Activated T-cell treated with anti-CD3 and anti-CD28 coated beads, Interleukin-2, amount 50 U/mL, for 72 hours (primary cell): ENCODE measurements around the gene NOL11. TPM values are rescaled to one million over a fixed set of nuclear protein-coding genes. Genes with fewer than 3 reads are reported as not detected.

Experiments
- ATAC-seq, 2 donors: fragments of 150-1000 bp; cut with Tn5 transposase; replicated peaks in 1 of 2; 2 replicates each; pipeline ENCODE4 v1.10.0; 2021; ENCODE audit warnings: moderate library complexity in 2 of 2, mild to moderate bottlenecking in 1 of 2
- DNase-seq, 2 donors: peaks; one replicate each; pipeline ENCODE4 v3.0.0; 2021 to 2022; ENCODE audit warnings: mixed read lengths in 1 of 2
- H3K27ac Mint-ChIP-seq: one replicate; pipeline ENCODE4 v1.8.0; 2022; ENCODE audit warnings: mild to moderate bottlenecking, moderate library complexity, mixed read lengths
- H3K27me3 Mint-ChIP-seq: one replicate; pipeline ENCODE4 v1.8.0; 2022; ENCODE audit warnings: low read depth, mixed read lengths
- H3K36me3 Mint-ChIP-seq, 2 donors: one replicate each; pipeline ENCODE4 v1.8.0; 2022; ENCODE audit warnings: mixed read lengths in 2 of 2, mild to moderate bottlenecking in 1 of 2; ENCODE audit not compliant: insufficient read depth in 2 of 2
- H3K4me1 Mint-ChIP-seq: one replicate; pipeline ENCODE4 v1.8.0; 2022; ENCODE audit warnings: low read depth, mixed read lengths
- H3K4me3 Mint-ChIP-seq, 2 donors: one replicate each; pipeline ENCODE4 v1.8.0; 2022; ENCODE audit warnings: mild to moderate bottlenecking in 2 of 2, mixed read lengths in 2 of 2, moderate library complexity in 2 of 2
- H3K9me3 Mint-ChIP-seq, 2 donors: one replicate each; pipeline ENCODE4 v1.8.0; 2022; ENCODE audit warnings: mixed read lengths in 2 of 2
- total RNA-seq, 2 donors: library from RNA; stranded (reverse); gene quantifications; one replicate each; pipeline ENCODE4 v1.2.3, GENCODE V29; 2022

NOL11 gene
- total RNA-seq: 10 to 100 TPM; 47.7 to 63.6 TPM

DNA sequence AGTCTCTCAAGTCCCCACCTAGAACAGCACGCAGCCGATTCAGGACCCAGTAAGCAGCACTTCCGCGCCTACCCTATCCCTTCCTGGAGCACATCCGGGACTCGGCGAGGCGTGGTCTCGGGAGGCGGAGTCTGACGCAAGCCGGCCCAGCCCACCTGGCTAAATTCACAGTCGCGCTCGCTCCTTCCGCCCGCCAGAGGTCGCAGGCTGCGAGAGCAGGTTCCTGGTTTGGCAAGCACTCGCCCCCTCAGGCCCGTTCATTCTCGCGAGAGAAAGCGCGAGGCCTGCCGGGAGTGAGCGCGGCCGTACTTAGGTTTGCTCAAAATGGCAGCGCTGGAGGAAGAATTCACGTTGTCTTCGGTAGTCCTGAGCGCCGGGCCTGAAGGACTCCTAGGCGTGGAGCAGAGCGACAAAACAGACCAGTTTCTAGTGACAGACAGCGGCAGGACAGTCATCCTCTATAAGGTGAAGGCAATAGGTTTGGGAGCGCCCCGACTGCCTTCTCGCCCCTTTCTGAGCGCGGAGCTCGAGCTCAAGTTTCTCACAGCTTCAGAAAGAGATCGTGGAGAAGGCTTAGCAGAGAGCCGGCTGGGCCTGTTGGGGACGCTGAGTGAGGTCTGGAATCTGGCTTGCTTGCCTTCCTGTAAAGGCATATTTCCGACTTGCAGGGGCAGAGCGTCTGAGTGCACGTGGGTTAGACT, at the start of gene NOL11:
Gene NOL11, plus strand, starts transcription at position 313 of the 701 bp plus-strand sequence. Its CDS starts 12 bp downstream, at position 325.
- H3K4me3 Mint-ChIP-seq: peak within 1 kb of the TSS; percentile 99 to 100
- ATAC-seq: peak; percentile 98
- H3K9me3 Mint-ChIP-seq: no peaks in the 10 kb centered on the region
- H3K4me1 Mint-ChIP-seq: peaks cover 29% of the 10 kb centered on the region
- peaks cover 2 to 19% of the 10 kb centered on the region in 2 donors for H3K36me3 Mint-ChIP-seq
- peak; percentile 99 for DNase-seq
- H3K27me3 Mint-ChIP-seq: no peaks in the 10 kb centered on the region
- H3K27ac Mint-ChIP-seq: peak within 1 kb of the TSS; percentile 100

DNA sequence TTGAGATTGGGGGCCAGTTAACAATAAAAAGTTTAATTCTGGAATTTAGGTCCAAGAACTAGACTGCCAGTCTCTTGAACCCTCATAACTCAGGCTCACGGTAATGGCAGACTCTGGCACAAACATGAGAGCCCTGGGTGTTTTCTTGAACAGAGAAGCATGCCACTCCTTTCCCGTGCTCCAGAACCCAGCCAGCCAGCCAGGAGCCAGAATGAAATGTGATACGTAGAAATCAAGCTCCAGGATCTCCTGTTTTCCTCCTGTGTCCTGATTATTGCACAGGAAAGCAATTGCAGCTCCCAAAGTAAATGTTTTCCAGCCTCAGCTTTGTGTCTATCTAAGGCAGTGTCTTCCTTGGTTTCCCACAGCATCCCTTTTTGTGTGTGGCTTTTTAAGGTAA, 46.2 kb upstream of the NOL11 start:
- no peak overlapping the region for H3K27ac Mint-ChIP-seq
- H3K4me1 Mint-ChIP-seq: no peaks in the 10 kb centered on the region
- H3K27me3 Mint-ChIP-seq: no peaks in the 10 kb centered on the region
- H3K36me3 Mint-ChIP-seq: peaks cover 0 to 5% of the 10 kb centered on the region in 2 donors
- ATAC-seq (no peak), DNase-seq (no peak)
- no peak overlapping the region for H3K4me3 Mint-ChIP-seq
- H3K9me3 Mint-ChIP-seq: no peaks in the 10 kb centered on the region

DNA sequence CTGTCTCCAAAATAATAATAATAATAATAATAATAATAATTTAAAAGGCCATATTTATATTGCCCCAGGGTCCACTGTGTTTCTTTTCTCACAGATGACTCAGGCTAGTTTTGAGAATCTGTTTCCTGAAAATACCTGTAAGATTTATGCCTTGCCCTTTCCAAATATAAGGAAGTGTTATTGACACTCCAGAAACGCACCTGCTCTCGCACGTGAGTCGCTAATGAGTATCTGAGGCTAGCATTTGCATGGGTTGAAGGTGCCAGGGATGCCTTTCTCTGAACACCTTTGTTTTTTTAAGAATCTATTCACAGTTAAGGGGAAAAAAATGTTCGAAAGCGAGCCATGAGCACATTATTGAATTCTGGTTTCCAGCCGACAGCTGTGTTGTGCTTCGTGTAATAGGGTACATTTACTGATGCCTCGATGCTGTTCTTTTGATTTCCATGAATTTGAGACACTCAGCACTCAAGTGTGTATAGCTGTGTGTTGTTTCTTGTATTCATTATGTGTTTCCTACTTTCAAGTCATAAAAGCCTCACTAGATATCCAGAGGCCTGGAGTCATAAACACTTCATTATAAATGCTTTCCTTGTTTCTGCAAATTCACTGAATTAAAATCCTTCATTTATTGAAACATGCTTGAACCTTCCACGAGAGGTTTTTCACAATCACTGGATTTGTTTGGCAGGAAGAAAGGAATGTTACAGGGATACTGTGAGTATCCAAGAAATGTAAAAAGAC, 45.0 kb upstream of the NOL11 start:
- no peak for ATAC-seq
- Mint-ChIP-seq H3K27me3 (no peaks in the 10 kb centered on the region), H3K4me3 (no peak overlapping the region), H3K36me3 (peaks cover 0 to 7% of the 10 kb centered on the region in 2 donors), H3K4me1 (no peaks in the 10 kb centered on the region), H3K9me3 (no peaks in the 10 kb centered on the region), H3K27ac (no peak overlapping the region)
- DNase-seq: no peak

DNA sequence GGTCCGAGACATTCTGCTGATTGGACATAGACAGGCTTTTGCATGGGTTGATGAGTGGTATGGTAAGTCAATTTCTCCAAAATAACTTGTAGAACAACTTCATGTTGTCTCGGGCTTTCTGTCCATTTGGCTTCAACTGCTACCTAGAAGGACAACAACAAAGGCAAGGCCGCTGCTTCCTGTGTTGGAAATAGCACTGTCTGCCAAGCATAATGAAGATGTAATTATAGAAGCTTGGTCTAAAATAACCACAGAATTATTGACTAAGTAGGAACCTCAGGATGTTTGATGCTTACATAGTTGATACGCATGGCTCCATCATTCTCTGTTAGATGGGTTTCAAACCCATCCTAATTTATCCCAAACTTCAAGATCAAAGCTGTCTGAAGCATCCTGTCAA, 42.3 kb upstream of the NOL11 start:
- H3K27ac Mint-ChIP-seq: no peak overlapping the region
- H3K27me3 Mint-ChIP-seq: no peaks in the 10 kb centered on the region
- DNase-seq: no peak
- no peak for ATAC-seq
- peaks cover 1 to 4% of the 10 kb centered on the region in 2 donors for H3K36me3 Mint-ChIP-seq
- peaks cover 14% of the 10 kb centered on the region for H3K4me1 Mint-ChIP-seq
- H3K4me3 Mint-ChIP-seq: no peak overlapping the region
- peaks cover 0 to 1% of the 10 kb centered on the region in 2 donors for H3K9me3 Mint-ChIP-seq

DNA sequence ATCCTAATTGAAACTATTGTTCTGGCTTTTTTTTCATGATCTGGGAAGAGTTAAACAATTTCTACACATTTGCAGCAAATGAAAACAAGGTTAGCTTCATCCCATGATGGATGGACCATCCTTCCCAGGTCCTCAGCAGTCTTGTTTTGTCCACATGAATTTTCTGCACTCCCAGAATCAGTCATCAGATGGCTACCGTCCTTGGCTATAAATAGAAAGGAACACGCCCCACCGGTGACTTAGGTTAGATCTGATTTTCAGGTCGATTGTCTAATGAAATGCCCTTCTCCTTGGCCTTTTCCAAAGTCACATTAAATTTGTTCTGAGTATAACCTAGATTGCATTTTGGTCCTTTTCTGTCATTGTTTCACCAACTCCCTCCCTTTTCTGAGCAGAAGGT, 41.4 kb upstream of the NOL11 start:
- no peak for DNase-seq
- no peak for ATAC-seq
- Mint-ChIP-seq H3K27me3 (no peaks in the 10 kb centered on the region), H3K36me3 (peaks cover 1 to 4% of the 10 kb centered on the region in 2 donors), H3K9me3 (peaks cover 0 to 1% of the 10 kb centered on the region in 2 donors), H3K4me1 (peaks cover 17% of the 10 kb centered on the region), H3K4me3 (no peak overlapping the region), H3K27ac (no peak overlapping the region)

DNA sequence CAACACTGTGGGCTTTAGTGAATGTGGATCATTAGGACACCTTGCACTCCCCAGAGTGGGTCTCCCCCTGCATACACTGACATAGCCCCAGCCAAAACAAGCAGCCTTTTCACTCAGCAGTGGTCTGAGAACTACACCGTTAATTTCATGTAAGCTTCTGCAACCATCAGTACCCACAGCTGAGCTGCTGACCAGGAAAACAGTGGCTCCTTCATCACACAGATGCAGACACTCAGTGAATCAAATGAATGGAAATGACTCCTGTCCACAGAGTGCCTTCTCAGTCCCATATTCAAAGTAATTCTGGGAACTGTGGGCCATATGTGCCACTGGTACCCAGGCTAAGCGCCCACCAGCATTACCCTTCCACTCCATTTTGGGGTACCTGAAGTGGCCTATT, 39.3 kb upstream of the NOL11 start:
- H3K4me3 Mint-ChIP-seq: no peak overlapping the region
- H3K9me3 Mint-ChIP-seq: peaks cover 0 to 1% of the 10 kb centered on the region in 2 donors
- no peak for DNase-seq
- no peak overlapping the region for H3K27ac Mint-ChIP-seq
- H3K36me3 Mint-ChIP-seq: peaks cover 1 to 4% of the 10 kb centered on the region in 2 donors
- H3K4me1 Mint-ChIP-seq: peaks cover 17% of the 10 kb centered on the region
- ATAC-seq: no peak
- H3K27me3 Mint-ChIP-seq: no peaks in the 10 kb centered on the region

DNA sequence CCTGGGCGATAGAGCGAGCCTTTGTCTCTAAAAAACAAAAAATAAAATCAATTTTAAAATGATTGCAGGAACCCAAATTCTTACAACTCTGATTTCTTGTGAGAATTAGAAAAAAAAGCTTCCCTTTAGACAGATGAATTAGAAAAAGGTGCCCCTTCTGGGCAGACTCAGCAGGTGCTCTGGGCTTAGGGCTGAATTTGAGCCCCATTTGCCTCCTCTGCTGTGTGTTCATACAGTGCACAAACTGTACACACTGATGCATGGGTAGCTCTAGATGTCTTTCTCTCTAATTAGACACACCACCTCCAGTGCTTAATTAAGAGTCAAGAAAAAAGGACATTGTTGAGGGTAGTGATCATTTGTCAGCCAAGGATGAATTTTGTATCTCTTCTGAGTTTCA, 38.5 kb upstream of the NOL11 start:
- Mint-ChIP-seq H3K4me1 (peaks cover 17% of the 10 kb centered on the region), H3K36me3 (peaks cover 1 to 4% of the 10 kb centered on the region in 2 donors), H3K27ac (peak overlapping the region; percentile 38), H3K4me3 (no peak overlapping the region), H3K9me3 (peaks cover 0 to 1% of the 10 kb centered on the region in 2 donors), H3K27me3 (no peaks in the 10 kb centered on the region)
- ATAC-seq (no peak), DNase-seq (no peak)

DNA sequence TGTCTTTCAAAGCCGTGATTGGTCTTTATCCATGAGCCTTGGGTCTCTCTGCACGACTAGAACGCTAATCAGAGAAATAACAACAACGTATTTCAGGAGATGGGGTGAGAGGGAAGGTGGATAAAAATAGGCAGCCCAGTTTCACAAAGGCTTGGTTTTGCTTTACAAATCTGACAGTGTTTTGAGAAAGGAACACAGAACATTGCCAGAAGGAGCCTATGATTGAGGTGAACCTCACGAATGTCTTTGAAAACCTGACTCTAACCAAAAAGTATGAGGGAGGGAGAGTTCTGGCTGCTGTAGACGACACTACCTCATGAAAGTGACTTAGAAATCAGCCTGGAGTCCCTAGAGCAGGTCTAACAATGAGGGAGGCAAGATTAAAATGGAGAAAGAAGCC, 38.0 kb upstream of the NOL11 start:
- Mint-ChIP-seq H3K27me3 (no peaks in the 10 kb centered on the region), H3K36me3 (peaks cover 1 to 4% of the 10 kb centered on the region in 2 donors), H3K27ac (peak overlapping the region; percentile 10), H3K4me3 (no peak overlapping the region), H3K4me1 (peaks cover 17% of the 10 kb centered on the region), H3K9me3 (peaks cover 0 to 1% of the 10 kb centered on the region in 2 donors)
- ATAC-seq (no peak), DNase-seq (no peak)

DNA sequence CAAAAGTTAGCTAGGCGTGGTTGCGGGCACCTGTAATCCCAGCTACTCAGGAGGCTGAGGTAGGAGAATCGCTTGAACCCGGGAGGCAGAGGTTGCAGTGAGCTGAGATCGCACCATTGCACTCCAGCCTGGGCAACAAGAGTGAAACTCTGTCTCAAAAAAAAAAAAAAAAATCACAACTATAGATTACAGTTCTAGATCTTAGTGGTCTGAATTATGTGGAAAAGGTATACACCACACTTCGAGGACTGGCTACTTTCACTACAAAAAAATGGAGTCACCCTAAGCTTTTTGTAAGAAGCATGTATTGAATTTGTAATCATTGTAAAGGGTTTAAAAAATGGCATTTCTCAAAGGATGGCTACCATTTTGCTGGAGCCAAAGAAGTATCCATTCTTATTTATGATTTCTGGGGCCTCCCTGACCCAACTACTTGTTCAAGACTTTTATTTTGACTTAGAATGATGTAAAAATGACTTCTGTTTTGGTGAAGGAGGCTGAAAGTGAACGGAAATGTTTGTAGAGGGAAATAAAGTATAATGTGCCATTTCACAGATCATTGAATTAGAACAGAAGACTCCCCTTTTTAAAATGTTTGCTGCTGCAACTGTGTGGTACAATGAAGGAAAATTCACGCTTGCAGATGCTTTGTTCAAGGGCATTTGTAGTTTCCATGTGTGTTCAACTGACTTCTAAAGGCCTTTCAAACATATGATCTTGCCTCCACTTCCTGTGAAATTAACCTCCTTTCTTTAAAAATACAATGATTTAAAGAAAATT, 37.1 kb upstream of the NOL11 start:
- H3K4me1 Mint-ChIP-seq: peaks cover 17% of the 10 kb centered on the region
- peaks cover 1 to 2% of the 10 kb centered on the region in 2 donors for H3K36me3 Mint-ChIP-seq
- DNase-seq: no peak
- H3K27ac Mint-ChIP-seq: peak overlapping the region; percentile 75
- peak in 1 of 2 donors; percentile 31 for ATAC-seq
- peaks cover 0 to 1% of the 10 kb centered on the region in 2 donors for H3K9me3 Mint-ChIP-seq
- H3K27me3 Mint-ChIP-seq: no peaks in the 10 kb centered on the region
- peak overlapping the region; percentile 2 to 16 for H3K4me3 Mint-ChIP-seq

DNA sequence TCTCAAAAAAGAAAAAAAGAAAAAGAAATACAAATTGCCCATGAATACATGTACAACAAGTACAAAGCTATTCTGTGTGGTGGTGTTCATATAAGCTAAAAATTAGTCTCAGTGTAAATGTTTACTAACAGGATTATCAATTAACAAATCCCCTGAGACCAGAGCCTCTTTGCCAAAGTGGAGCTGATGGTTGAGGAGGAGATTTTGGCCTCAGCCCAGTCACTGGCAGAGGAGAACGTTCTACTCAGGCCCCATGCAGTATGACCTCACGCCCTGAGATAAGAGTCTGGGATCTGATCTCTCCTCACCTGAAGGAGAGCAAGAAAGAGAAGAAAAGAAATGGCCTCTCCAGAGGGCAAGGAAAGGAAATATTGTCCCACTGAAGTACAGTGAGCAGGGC, 35.5 kb upstream of the NOL11 start:
- Mint-ChIP-seq H3K4me3 (no peak overlapping the region), H3K9me3 (peaks cover 0 to 1% of the 10 kb centered on the region in 2 donors), H3K27ac (no peak overlapping the region), H3K27me3 (no peaks in the 10 kb centered on the region), H3K36me3 (peaks cover 0 to 1% of the 10 kb centered on the region in 2 donors), H3K4me1 (peaks cover 17% of the 10 kb centered on the region)
- no peak for DNase-seq
- ATAC-seq: no peak

DNA sequence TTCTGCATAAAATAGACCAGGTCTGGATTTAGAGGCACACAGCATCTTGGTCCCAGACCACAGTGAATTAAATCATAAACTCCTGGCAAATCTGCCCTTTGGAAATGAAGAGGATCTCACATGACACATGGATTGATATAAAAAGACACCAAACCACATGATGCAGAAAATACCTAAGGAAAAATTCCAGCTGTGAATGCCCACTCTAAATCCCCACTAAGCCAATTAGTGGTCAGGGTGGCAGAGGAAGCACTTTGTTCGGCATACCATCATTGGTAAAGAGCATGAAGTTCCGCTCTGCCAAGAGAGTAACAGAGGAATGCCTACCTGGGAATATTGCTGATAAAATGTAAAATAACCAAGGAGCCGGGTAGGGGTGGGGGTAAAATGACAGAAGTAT, 32.4 kb upstream of the NOL11 start:
- ATAC-seq (no peak), DNase-seq (no peak)
- H3K36me3 Mint-ChIP-seq: no peaks in the 10 kb centered on the region
- H3K27me3 Mint-ChIP-seq: no peaks in the 10 kb centered on the region
- no peak overlapping the region for H3K4me3 Mint-ChIP-seq
- H3K4me1 Mint-ChIP-seq: peaks cover 4% of the 10 kb centered on the region
- H3K27ac Mint-ChIP-seq: no peak overlapping the region
- no peaks in the 10 kb centered on the region for H3K9me3 Mint-ChIP-seq

DNA sequence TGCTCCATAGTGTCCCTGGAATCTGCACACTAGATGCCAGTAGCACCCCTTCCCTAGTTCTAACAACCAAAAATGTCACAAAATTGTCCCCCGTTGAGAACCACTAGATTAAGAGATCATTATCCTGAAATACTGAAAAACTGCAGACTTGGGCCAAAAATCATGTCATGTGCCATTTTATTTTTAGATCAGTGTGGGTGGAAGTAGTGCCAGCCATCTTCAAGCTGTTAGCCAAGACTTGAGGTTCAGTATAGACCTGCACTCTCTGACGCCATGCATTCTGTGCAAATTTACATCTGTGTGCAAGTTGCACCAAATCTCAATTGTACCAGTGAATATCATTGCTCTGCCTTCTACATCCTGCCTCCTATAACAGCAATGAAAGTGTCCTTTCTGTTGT, 31.5 kb upstream of the NOL11 start:
- H3K27me3 Mint-ChIP-seq: no peaks in the 10 kb centered on the region
- H3K4me1 Mint-ChIP-seq: no peaks in the 10 kb centered on the region
- no peaks in the 10 kb centered on the region for H3K36me3 Mint-ChIP-seq
- ATAC-seq: no peak
- no peak overlapping the region for H3K27ac Mint-ChIP-seq
- H3K4me3 Mint-ChIP-seq: no peak overlapping the region
- no peaks in the 10 kb centered on the region for H3K9me3 Mint-ChIP-seq
- DNase-seq: no peak

DNA sequence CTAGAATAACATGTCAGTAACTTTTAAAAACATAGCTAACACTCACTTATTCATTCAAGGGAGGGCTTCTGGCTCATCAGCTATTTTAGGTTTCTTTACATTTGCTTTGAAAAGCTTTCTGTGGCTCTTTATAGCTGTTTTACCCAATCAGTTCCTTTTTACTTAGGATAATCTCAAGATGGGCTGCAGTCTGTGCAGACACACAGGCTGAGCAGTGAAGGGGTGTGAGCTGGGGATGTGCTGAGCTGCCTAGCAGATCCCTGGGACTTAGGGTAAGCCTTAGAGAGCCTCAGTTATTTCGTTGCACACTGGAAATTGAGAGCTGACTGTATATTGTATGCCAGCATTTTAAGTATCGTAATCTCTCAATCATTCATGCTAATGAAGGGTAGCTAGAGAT, 30.2 kb upstream of the NOL11 start:
- no peaks in the 10 kb centered on the region for H3K9me3 Mint-ChIP-seq
- no peak for ATAC-seq

More for the DNA sequence above, 30.2 kb upstream of the NOL11 start:
- H3K4me3 Mint-ChIP-seq: no peak overlapping the region
- peaks cover 0 to 2% of the 10 kb centered on the region in 2 donors for H3K36me3 Mint-ChIP-seq
- no peak overlapping the region for H3K27ac Mint-ChIP-seq
- no peaks in the 10 kb centered on the region for H3K4me1 Mint-ChIP-seq
- no peak for DNase-seq
- H3K27me3 Mint-ChIP-seq: no peaks in the 10 kb centered on the region
